NT2/D1 (cell line): ENCODE measurements around the gene EIF4E3.

Source experiments
- SUZ12 ChIP-seq: IDR thresholded peaks from 2 replicates; pipeline ENCODE4 v1.6.1; 2011; ENCODE audit not compliant: insufficient read length, insufficient read depth; ENCODE audit errors: extremely low read depth
- YY1 ChIP-seq: IDR thresholded peaks from 2 replicates; pipeline ENCODE4 v1.6.1; 2011; ENCODE audit not compliant: insufficient read length, insufficient read depth
- ZNF274 ChIP-seq: IDR thresholded peaks from 2 replicates; pipeline ENCODE4 v1.6.1; 2011; ENCODE audit warnings: mild to moderate bottlenecking, low read depth, low read length

DNA sequence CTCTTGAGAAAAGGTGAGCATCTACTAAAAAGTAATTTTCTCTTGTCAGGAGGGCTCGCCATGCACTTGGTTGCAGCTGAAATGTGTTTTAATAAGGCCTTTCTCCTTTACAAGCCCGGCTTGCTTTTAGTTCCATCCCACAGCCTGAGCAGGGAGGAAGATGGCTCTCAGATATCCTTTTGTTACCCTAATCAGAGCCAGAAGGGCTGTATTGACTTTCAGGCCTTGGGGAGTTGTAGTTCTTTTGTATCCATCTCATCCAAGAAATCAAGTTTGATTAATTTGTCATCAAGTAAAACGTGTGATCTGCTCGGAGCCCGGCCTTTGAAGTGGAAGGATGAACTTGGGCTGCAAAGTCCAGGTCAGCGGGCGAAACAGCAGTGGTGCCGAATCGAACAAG, 52.9 kb downstream of the EIF4E3 start:
- TF ChIP-seq ZNF274 = no peak
- no peak for TF ChIP-seq YY1
- no peak for TF ChIP-seq SUZ12
